Measurements from ENCODE around the gene PTGER2. TPM values are rescaled to one million over a fixed set of nuclear protein-coding genes. Genes with fewer than 3 reads are reported as not detected.

PTGER2 gene
- polyA plus RNA-seq (2011; rRNA removed), result 0.43 and 0.71 TPM in 2 replicates
- polyA minus RNA-seq (2011; rRNA and poly(A)+ RNA removed), result 0.21 and 0.24 TPM in 2 replicates

GRCh38 chr14:52313903-52314594 is at the start of gene PTGER2:
PTGER2 (plus strand) TSS chr14:52314312; CDS start chr14:52314549, 237 bp downstream.
- DNase-seq (ENCODE audit: low read depth), result no peak
- Histone ChIP-seq H3K36me3 (ENCODE audit: control insufficient read depth, insufficient read depth, low read length) (no peaks in the 10 kb centered on the region), H3K4me3 (ENCODE audit: low read depth, low read length) (peak within 1 kb of the TSS; percentile 48), H3K27me3 (ENCODE audit: control insufficient read depth, insufficient read depth, low read length) (peaks cover 7% of the 10 kb centered on the region; the same call in 1 of the 2 replicates)
- ChIA-PET CTCF (interaction anchor here (0.8 to 1.1 kb wide), 3 partner anchors 10 to 144 kb away, joined by 3 to 4 read pairs (median 3); no protein-coding TSS in a partner anchor), POLR2A (no interaction called here)
- TF ChIP-seq CTCF (IDR thresholded peaks at IDR 0.05; ENCODE audit: insufficient read depth, low read depth, low read length), result no peak

- H3K4me3 ChIP-seq (ENCODE audit: low read depth, low read length), result no peak overlapping the region
- CTCF ChIA-PET, result interaction anchor here (0.8 to 1.7 kb wide), 2 partner anchors 8 to 21 kb away, joined by 3 read pairs; no protein-coding TSS in a partner anchor
- DNase-seq (ENCODE audit: low read depth), result no peak
- no peaks in the 10 kb centered on the region for H3K36me3 ChIP-seq (ENCODE audit: control insufficient read depth, insufficient read depth, low read length)
- no peak for TF ChIP-seq CTCF (IDR thresholded peaks at IDR 0.05; ENCODE audit: insufficient read depth, low read depth, low read length)
- POLR2A ChIA-PET, result interaction anchor here (0.6 kb wide), 1 partner anchor 221 kb away, joined by 6 read pairs; no protein-coding TSS in a partner anchor
- peaks cover 37% of the 10 kb centered on the region for H3K27me3 ChIP-seq (ENCODE audit: control insufficient read depth, insufficient read depth, low read length)
These were observed 48.9 kb upstream of the PTGER2 start for GRCh38 chr14:52265253-52265652.

- POLR2A ChIA-PET, result no interaction called here
- H3K36me3 ChIP-seq (ENCODE audit: control insufficient read depth, insufficient read depth, low read length), result no peaks in the 10 kb centered on the region
These were observed 47.9 kb upstream of the PTGER2 start for GRCh38 chr14:52266179-52266578.

GRCh38 chr14:52266782-52267181 is 47.3 kb upstream of the PTGER2 start:
- DNase-seq (ENCODE audit: low read depth), result no peak
- no peaks in the 10 kb centered on the region for H3K36me3 ChIP-seq (ENCODE audit: control insufficient read depth, insufficient read depth, low read length)
- CTCF ChIA-PET, result interaction anchor here (1.0 to 1.7 kb wide), 3 partner anchors 12 to 194 kb away, joined by 3 to 4 read pairs (median 3); no protein-coding TSS in a partner anchor
- no peak for TF ChIP-seq CTCF (IDR thresholded peaks at IDR 0.05; ENCODE audit: insufficient read depth, low read depth, low read length)
- peaks cover 39% of the 10 kb centered on the region for H3K27me3 ChIP-seq (ENCODE audit: control insufficient read depth, insufficient read depth, low read length)
- POLR2A ChIA-PET, result no interaction called here
- H3K4me3 ChIP-seq (ENCODE audit: low read depth, low read length), result no peak overlapping the region

More at GRCh38 chr14:52266179-52266578, 47.9 kb upstream of the PTGER2 start:
- CTCF ChIA-PET, result interaction anchor here (1.0 to 1.7 kb wide), 3 partner anchors 20 to 457 kb away, joined by 3 read pairs; no protein-coding TSS in a partner anchor
- no peak for TF ChIP-seq CTCF (IDR thresholded peaks at IDR 0.05; ENCODE audit: insufficient read depth, low read depth, low read length)
- H3K27me3 ChIP-seq (ENCODE audit: control insufficient read depth, insufficient read depth, low read length), result peaks cover 39% of the 10 kb centered on the region
- no peak for DNase-seq (ENCODE audit: low read depth)
- H3K4me3 ChIP-seq (ENCODE audit: low read depth, low read length), result no peak overlapping the region

- CTCF ChIA-PET, result interaction anchor here (1.2 kb wide), 1 partner anchor 12 kb away, joined by 4 read pairs; no protein-coding TSS in a partner anchor
- H3K4me3 ChIP-seq (ENCODE audit: low read depth, low read length), result no peak within 1 kb of the TSS
- peaks cover 36% of the 10 kb centered on the region for H3K27me3 ChIP-seq (ENCODE audit: control insufficient read depth, insufficient read depth, low read length)
- no peak for TF ChIP-seq CTCF (IDR thresholded peaks at IDR 0.05; ENCODE audit: insufficient read depth, low read depth, low read length)
- no peaks in the 10 kb centered on the region for H3K36me3 ChIP-seq (ENCODE audit: control insufficient read depth, insufficient read depth, low read length)
- POLR2A ChIA-PET, result no interaction called here
- no peak for DNase-seq (ENCODE audit: low read depth)
These were observed 46.4 kb upstream of the PTGER2 start, which contains the start of gene PTGDR for GRCh38 chr14:52267501-52268278. PTGDR (plus strand) TSS chr14:52267698; CDS start chr14:52267815, 117 bp downstream.

Data from BJ (cell line).